Fibroblast of skin of right quadriceps (primary cell): Measurements from ENCODE around the gene FOXJ3.

Experiments used
- DNase-seq: peaks from one replicate; pipeline ENCODE4 v3.0.0-alpha.2; 2013

Gene FOXJ3

DNA sequence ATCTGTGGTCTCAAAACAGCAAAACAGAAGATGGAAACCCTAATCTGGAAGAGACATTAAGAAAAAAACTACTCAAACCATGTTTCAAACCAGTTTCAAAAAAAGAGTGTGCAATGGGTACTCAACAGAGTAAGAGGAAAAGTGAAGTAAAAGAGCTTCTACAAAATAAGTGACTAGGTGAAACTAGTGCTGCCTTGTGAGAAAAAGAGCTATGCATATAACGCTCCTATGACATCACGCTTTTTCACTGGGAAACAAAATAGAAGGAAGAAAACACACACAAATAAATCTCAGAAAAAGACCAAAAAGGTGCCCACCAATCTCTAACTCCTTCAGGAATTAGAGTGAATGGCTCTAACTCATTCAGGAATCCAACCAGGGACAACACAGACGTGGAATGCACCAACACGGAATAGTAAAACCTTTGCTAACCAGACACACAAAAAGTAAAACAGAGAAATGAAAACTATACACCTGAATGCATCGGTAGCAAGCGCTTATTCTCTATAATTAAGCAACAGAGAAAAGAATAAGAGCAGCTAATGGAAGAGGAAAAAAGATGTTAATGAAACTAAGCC is 1.3 kb downstream of the FOXJ3 start:
- DNase-seq = no peak

- DNase-seq = no peak
These were observed 2.2 kb downstream of the FOXJ3 start for GRCh38 chr1:42332877-42333276.

DNA sequence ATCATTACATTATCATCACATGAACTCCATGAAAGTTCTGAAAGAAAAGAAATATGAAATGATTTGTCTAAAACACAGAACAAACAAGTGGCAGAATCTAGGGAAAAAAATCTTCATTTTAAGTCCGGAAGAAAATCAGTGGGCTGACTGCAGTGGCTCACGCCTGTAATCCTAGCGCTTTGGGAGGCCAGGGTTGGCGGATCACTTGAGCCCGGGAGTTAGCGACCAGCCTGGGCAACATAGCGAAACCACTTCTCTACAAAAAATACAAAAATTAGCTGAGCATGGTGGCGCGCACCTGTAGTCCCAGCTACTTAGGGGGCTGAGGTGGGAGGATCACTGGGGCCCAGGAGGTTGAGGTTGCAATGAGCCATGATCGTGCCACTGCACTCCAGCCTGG is 4.8 kb downstream of the FOXJ3 start:
- no peak for DNase-seq

GRCh38 chr1:42328916-42329496 is 6.0 kb downstream of the FOXJ3 start:
- DNase-seq = no peak

DNA sequence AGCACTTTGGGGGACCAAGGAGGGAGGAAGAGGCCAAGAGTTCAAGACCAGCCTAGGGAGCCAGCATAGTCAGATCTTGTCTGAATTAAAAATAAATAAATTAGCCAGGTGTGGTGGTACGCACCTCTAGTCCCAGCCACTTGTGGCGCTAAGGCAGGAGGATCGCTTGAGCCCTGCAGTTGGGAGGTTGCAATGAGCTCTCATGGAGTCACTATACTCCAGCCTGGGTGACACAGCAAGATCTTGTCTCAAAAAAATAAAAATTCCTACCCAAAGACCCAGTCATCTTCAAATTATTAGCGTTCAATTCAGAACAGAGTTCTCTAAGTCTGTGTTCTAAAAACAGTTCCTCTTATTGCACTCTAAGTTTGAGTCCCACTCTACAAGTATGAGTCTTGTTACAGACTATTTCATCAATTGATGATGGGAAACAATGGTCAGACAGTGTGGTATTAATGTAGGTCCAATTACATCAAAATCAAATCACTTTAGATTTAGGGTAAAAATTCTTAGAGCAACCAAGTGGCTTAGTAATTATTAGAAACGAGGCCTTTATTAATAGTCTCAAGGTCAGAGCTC is 6.9 kb downstream of the FOXJ3 start:
- no peak for DNase-seq

GRCh38 chr1:42325014-42325402 is 10.0 kb downstream of the FOXJ3 start:
- no peak for DNase-seq

GRCh38 chr1:42324398-42325013 is 10.5 kb downstream of the FOXJ3 start:
- no peak for DNase-seq

GRCh38 chr1:42323551-42323950 is 11.5 kb downstream of the FOXJ3 start:
- DNase-seq = no peak

GRCh38 chr1:42322577-42322976 is 12.5 kb downstream of the FOXJ3 start:
- DNase-seq = peak; percentile 73

DNA sequence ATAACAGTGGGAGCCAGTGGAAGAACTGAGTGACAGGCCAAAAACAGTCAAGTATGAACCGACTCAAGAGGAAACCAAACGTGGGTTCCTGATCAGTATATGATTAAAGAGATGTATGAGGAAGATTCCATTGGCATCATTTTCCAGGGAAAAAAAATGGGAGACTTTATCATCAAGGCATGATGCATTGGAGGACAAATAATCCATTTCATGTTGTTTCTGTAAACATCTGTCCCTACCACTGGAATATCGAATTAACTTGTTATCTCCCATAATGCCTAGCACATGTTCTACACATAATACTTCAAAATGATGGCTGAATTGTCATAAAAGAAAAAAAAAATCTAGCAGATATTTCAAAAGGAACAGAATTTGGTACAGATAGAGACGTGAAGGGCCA is 13.3 kb downstream of the FOXJ3 start:
- DNase-seq = no peak

DNA sequence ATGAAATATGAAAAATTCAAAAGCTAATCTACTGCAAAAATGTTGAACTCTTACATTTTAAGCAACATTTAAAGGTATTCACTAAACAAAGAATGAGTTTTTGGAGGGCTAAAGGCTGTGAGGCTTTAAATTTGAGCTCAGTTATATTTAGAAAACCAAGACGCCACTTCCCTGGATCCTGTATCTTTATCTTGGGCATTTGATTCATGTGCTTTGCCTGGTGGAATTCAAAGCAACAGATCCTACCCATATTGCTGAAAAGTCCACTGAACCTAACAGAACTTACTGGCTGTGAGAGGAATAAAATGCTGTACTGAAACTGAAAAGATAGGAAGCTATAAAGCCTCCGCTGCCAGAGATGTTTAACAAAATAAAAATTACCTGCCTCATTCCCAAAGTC is 14.3 kb downstream of the FOXJ3 start:
- no peak for DNase-seq

DNA sequence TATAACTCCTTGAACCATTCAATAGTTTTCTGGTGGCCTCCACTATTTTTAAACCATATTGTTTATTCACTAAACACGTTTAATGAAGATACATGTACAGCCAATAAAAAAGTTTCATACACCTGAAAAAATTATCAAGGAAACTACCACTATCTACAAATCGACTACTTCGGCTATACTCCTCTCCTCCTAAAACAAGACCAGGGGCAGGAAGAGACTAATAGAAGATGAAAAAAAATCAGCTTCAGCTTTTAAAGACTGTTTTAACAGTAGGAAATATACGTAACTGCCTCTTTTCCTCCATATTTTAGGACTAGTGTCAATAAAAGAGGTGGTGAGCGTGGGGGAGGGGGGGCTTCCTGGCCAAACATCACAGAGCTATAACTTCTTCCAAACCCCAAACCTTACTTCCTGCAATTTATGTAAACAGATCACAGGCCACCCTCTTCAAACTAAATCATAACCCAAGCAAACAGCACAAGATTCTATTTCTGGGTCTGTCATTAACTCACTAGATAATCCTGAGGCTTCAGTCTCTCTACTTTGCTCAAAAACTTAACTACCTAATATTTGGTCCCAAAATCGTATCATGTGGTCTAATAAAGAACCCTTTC is 15.1 kb downstream of the FOXJ3 start:
- DNase-seq = no peak

- DNase-seq = peak; percentile 80
These were observed 15.7 kb downstream of the FOXJ3 start for GRCh38 chr1:42319128-42319851.

- DNase-seq = peak; percentile 70
These were observed 16.4 kb downstream of the FOXJ3 start for GRCh38 chr1:42318601-42319000.

DNA sequence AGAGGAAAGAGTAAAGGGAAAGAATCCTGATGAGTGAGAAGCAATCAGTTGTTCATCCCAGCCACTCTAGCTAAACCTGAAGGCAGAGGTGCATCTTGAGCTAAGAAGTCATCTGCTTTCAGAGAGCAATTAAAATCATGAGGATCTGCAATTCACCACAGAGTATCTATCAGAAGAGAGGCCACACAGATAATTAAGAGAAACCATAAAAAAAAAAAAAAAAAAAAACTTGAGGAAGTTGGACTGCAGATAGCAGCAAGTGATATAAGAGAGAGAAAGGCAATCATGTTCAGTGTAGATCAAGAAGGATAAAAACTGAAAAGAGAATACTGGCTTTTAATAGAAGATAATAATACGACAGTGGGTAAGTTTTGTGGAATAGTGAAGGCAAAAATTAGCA is 17.7 kb downstream of the FOXJ3 start:
- no peak for DNase-seq

GRCh38 chr1:42316292-42316691 is 18.7 kb downstream of the FOXJ3 start:
- DNase-seq = no peak

GRCh38 chr1:42315500-42315899 is 19.5 kb downstream of the FOXJ3 start:
- no peak for DNase-seq

DNA sequence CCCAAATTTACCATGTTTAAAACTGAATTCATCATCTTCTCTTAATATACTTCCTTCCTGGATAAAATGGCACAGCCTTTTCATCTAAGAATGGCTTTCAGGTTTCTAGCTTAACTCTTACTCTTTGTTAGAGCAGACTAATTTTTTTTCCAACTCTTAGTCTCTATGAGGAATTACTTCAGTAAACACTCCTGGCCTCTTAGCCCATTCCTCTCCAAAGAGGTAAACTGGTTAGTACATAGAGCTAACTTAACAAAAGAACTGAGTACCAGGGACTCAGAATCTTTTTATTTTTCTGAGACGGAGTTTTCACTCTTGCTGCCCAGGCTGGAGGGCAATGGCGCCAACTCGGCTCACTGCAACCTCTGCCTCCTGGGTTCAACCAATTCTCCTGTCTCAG is 21.1 kb downstream of the FOXJ3 start:
- DNase-seq = no peak

- no peak for DNase-seq
These were observed 22.3 kb downstream of the FOXJ3 start for GRCh38 chr1:42312576-42313212.

DNA sequence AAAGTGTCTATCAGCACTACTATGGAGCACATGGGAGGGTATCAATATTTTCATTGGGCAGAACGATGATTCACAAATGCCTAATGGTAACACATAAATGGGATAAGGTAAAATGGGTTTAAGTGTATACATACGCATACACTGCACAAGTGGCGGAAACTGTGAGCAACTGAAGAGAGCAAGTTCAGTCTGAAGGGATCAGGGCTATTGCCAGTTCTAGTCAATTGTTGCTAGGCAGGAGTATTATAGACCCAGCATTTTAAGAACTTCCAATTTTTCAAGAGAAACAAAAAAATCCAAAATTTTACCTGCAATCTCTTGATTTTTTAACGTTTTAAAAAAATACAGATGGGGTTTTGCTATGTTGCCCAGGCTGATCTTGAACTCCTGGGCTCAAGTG is 23.1 kb downstream of the FOXJ3 start:
- DNase-seq = no peak

GRCh38 chr1:42311138-42311537 is 23.9 kb downstream of the FOXJ3 start:
- peak; percentile 41 for DNase-seq

- no peak for DNase-seq
These were observed 28.1 kb downstream of the FOXJ3 start for GRCh38 chr1:42306977-42307376.

- DNase-seq = no peak
These were observed 29.4 kb downstream of the FOXJ3 start for GRCh38 chr1:42305639-42306038.
